HCT116 (cell line): ENCODE results near the gene TMPRSS3.

Experiments used
- CBX3 ChIP-seq: IDR thresholded peaks from 2 replicates; pipeline ENCODE4 v1.6.1; 2012; ENCODE audit warnings: low read depth
- CEBPB ChIP-seq: IDR thresholded peaks from 2 replicates; pipeline ENCODE4 v1.6.1; 2012; ENCODE audit warnings: low read depth
- CTCF ChIP-seq, 3 experiments: fragments of 200-600 bp in 1 of 3; sonication (generic) in 1 of 3; IDR thresholded peaks in 2 of 3; conservative IDR thresholded peaks in 1 of 3; 2 replicates each; pipeline ENCODE4 v1.5.1; 2012 to 2017; ENCODE audit warnings: low read depth in 2 of 3, low read length in 2 of 3, antibody characterized with exemption in 1 of 3, borderline replicate concordance in 1 of 3, control low read depth in 1 of 3, mild to moderate bottlenecking in 1 of 3, mixed read lengths in 1 of 3, mixed run types in 1 of 3, moderate library complexity in 1 of 3; ENCODE audit not compliant: insufficient read depth in 1 of 3
- EGR1 ChIP-seq: IDR thresholded peaks from 2 replicates; pipeline ENCODE4 v1.6.1; 2012; ENCODE audit warnings: low read depth
- EZH2 ChIP-seq: fragments of 200-600 bp; sonication (generic); IDR thresholded peaks from 2 replicates; pipeline ENCODE4 v1.6.1; 2017; ENCODE audit warnings: antibody characterized with exemption, mixed run types
- EZH2phosphoT487 ChIP-seq: fragments of 200-600 bp; IDR thresholded peaks from 2 replicates; pipeline ENCODE4 v1.6.1; 2018; ENCODE audit warnings: antibody characterized with exemption, borderline replicate concordance
- FOSL1 ChIP-seq: IDR thresholded peaks from 2 replicates; pipeline ENCODE4 v1.6.1; 2012; ENCODE audit warnings: low read depth
- MAX ChIP-seq: IDR thresholded peaks from 2 replicates; pipeline ENCODE4 v1.6.1; 2012
- POLR2A ChIP-seq: IDR thresholded peaks from 2 replicates; pipeline ENCODE4 v1.7.0; 2011; ENCODE audit warnings: borderline replicate concordance; ENCODE audit not compliant: insufficient read depth, insufficient read length; ENCODE audit errors: extremely low read depth
- POLR2AphosphoS5 ChIP-seq: IDR thresholded peaks from 2 replicates; pipeline ENCODE4 v1.6.1; 2011; ENCODE audit warnings: mild to moderate bottlenecking, low read depth, low read length, moderate library complexity
- ZNF274 ChIP-seq: fragments of 200-500 bp; sonication (Bioruptor generic); IDR thresholded peaks from 2 replicates; pipeline ENCODE4 v1.6.1; 2014; ENCODE audit warnings: mild to moderate bottlenecking, low read depth, low read length, inconsistent platforms

GRCh38 chr21:42366292-42367010 lies 29.4 kb downstream of the TMPRSS3 start, which contains the start of gene TFF1:
- TF ChIP-seq CTCF (IDR thresholded peaks at IDR 0.05 in 2 of 3, conservative IDR thresholded peaks at IDR 0.05 in 1 of 3; ENCODE audit: borderline replicate concordance in 1 of 3, insufficient read depth in 1 of 3, low read depth in 2 of 3, low read length in 2 of 3) (no peak), MAX (no peak), POLR2A (no peak), FOSL1 (no peak), EZH2phosphoT487 (no peak), ZNF274 (no peak), CBX3 (no peak), POLR2AphosphoS5 (no peak), EGR1 (no peak), CEBPB (no peak), EZH2 (no peak)
